Mesodermal cell (in vitro differentiated cells): ENCODE results near the gene PRSS12.
A peak's percentile ranks its signal among the peaks of the same experiment; 100 is the strongest.
"Not testable (repeated sequence)": the region's sequence is repeated elsewhere in the genome, so short reads cannot be mapped to it uniquely, and the experiment has no call there.

Experiments
- H3K27ac ChIP-seq: 2 replicates; pipeline ENCODE4 v1.7.0; 2013; ENCODE audit warnings: mild to moderate bottlenecking, low read depth, low read length, moderate library complexity; ENCODE audit not compliant: severe bottlenecking
- H3K36me3 ChIP-seq: 2 replicates; pipeline ENCODE4 v1.7.1; 2013; ENCODE audit warnings: mild to moderate bottlenecking, low read length, moderate library complexity; ENCODE audit not compliant: control insufficient read depth, insufficient read depth
- H3K4me1 ChIP-seq: one replicate; pipeline ENCODE4 v1.7.1; 2013; ENCODE audit warnings: mild to moderate bottlenecking, low read length; ENCODE audit not compliant: insufficient read depth, control insufficient read depth, poor library complexity, severe bottlenecking
- H3K4me3 ChIP-seq: 2 replicates; pipeline ENCODE4 v1.7.0; 2013; ENCODE audit warnings: low read length, control low read depth, mild to moderate bottlenecking; ENCODE audit not compliant: insufficient read depth, poor library complexity, severe bottlenecking; ENCODE audit errors: extremely low read depth
- H3K9me3 ChIP-seq: 2 replicates; pipeline ENCODE4 v1.7.1; 2013; ENCODE audit warnings: mild to moderate bottlenecking, low read length, moderate library complexity; ENCODE audit not compliant: control insufficient read depth
- WGBS, 2 experiments: methylation state at CpG; one replicate each; pipeline ENCODE4 v1.1.5; 2013; ENCODE audit warnings: missing lambda C conversion rate in 2 of 2; ENCODE audit not compliant: insufficient coverage in 2 of 2; 5-methylcytosine and 5-hydroxymethylcytosine counted together

The PRSS12 gene

GRCh38 chr4:118322831-118323502, 29.8 kb downstream of the PRSS12 start:
- no peaks in the 10 kb centered on the region for H3K4me1 ChIP-seq
- H3K4me3 ChIP-seq, result no peak overlapping the region
- WGBS, 2 experiments, result 81 to 100% methylated on average over 1 to 3 of the region's 5 CpGs
- no peaks in the 10 kb centered on the region for H3K36me3 ChIP-seq
- no peak overlapping the region for H3K27ac ChIP-seq
- H3K9me3 ChIP-seq, result no peaks in the 10 kb centered on the region

GRCh38 chr4:118318931-118319330, 33.9 kb downstream of the PRSS12 start:
- H3K4me3 ChIP-seq, result no peak overlapping the region
- H3K36me3 ChIP-seq, result no peaks in the 10 kb centered on the region
- no CpG with 5 or more reads among the region's 1 CpG for WGBS, 2 experiments
- H3K27ac ChIP-seq, result no peak overlapping the region
- H3K4me1 ChIP-seq, result no peaks in the 10 kb centered on the region
- no peaks in the 10 kb centered on the region for H3K9me3 ChIP-seq

- H3K27ac ChIP-seq, result no peak overlapping the region
- no peaks in the 10 kb centered on the region for H3K4me1 ChIP-seq
- H3K36me3 ChIP-seq, result no peaks in the 10 kb centered on the region
- WGBS, 2 experiments, result 100% methylated on average over 1 of the region's 2 CpGs; no CpG with 5 or more reads in 1 of the 2 experiments
- no peaks in the 10 kb centered on the region for H3K9me3 ChIP-seq
- no peak overlapping the region for H3K4me3 ChIP-seq
These were observed 35.1 kb downstream of the PRSS12 start for GRCh38 chr4:118317691-118318090.

- H3K4me1 ChIP-seq, result no peaks in the 10 kb centered on the region
- 93 to 100% methylated on average over 2 of the region's 2 CpGs for WGBS, 2 experiments
- H3K9me3 ChIP-seq, result no peaks in the 10 kb centered on the region
- H3K4me3 ChIP-seq, result no peak overlapping the region
- no peak overlapping the region for H3K27ac ChIP-seq
- no peaks in the 10 kb centered on the region for H3K36me3 ChIP-seq
These were observed 38.6 kb downstream of the PRSS12 start for GRCh38 chr4:118314221-118314620.

GRCh38 chr4:118313098-118313497, 39.7 kb downstream of the PRSS12 start:
- Histone ChIP-seq H3K4me3 (no peak overlapping the region), H3K36me3 (no peaks in the 10 kb centered on the region), H3K9me3 (no peaks in the 10 kb centered on the region), H3K27ac (no peak overlapping the region), H3K4me1 (no peaks in the 10 kb centered on the region)
- WGBS, 2 experiments, result 88 to 89% methylated on average over 5 to 6 of the region's 6 CpGs

GRCh38 chr4:118308306-118309030, 44.3 kb downstream of the PRSS12 start:
- Histone ChIP-seq H3K9me3 (no peaks in the 10 kb centered on the region), H3K36me3 (no peaks in the 10 kb centered on the region), H3K4me3 (no peak overlapping the region), H3K27ac (peak overlapping the region; percentile 17), H3K4me1 (peaks cover 6% of the 10 kb centered on the region)
- 52 to 76% methylated on average over 2 of the region's 4 CpGs for WGBS, 2 experiments

- Histone ChIP-seq H3K4me3 (no peak overlapping the region), H3K4me1 (peaks cover 6% of the 10 kb centered on the region), H3K36me3 (no peaks in the 10 kb centered on the region), H3K27ac (peak overlapping the region; percentile 17), H3K9me3 (no peaks in the 10 kb centered on the region)
- WGBS, 2 experiments, result 100% methylated on average over 1 of the region's 2 CpGs; no CpG with 5 or more reads in 1 of the 2 experiments
These were observed 45.2 kb downstream of the PRSS12 start for GRCh38 chr4:118307643-118308042.

- H3K27ac ChIP-seq, H3K4me1 ChIP-seq, H3K9me3 ChIP-seq, H3K4me3 ChIP-seq, H3K36me3 ChIP-seq: not testable (repeated sequence)
- no CpG with 5 or more reads among the region's 6 CpGs for WGBS, 2 experiments
These were observed 53.2 kb downstream of the PRSS12 start for GRCh38 chr4:118299619-118300018.

- WGBS, 2 experiments, result no CpG with 5 or more reads among the region's 1 CpG
- H3K4me3 ChIP-seq, result no peak overlapping the region
- no peaks in the 10 kb centered on the region for H3K4me1 ChIP-seq
These were observed 56.1 kb downstream of the PRSS12 start for GRCh38 chr4:118296729-118297128.

GRCh38 chr4:118290951-118291350, 61.9 kb downstream of the PRSS12 start:
- Histone ChIP-seq H3K36me3 (no peaks in the 10 kb centered on the region), H3K9me3 (no peaks in the 10 kb centered on the region), H3K27ac (no peak overlapping the region), H3K4me1 (no peaks in the 10 kb centered on the region), H3K4me3 (no peak overlapping the region)
- 92 to 100% methylated on average over 2 of the region's 2 CpGs for WGBS, 2 experiments

More at GRCh38 chr4:118296729-118297128, 56.1 kb downstream of the PRSS12 start:
- Histone ChIP-seq H3K9me3 (no peaks in the 10 kb centered on the region), H3K27ac (no peak overlapping the region), H3K36me3 (no peaks in the 10 kb centered on the region)

GRCh38 chr4:118289794-118290193, 63.0 kb downstream of the PRSS12 start:
- Histone ChIP-seq H3K4me3 (no peak overlapping the region), H3K4me1 (no peaks in the 10 kb centered on the region), H3K9me3 (no peaks in the 10 kb centered on the region), H3K27ac (no peak overlapping the region), H3K36me3 (no peaks in the 10 kb centered on the region)
- no CpG with 5 or more reads among the region's 1 CpG for WGBS, 2 experiments
